K562 treated with DMSO at 1 percent for 4 hours (cell line): ENCODE data around the gene TSBP1. TPM values are rescaled to one million over a fixed set of nuclear protein-coding genes. Genes with fewer than 3 reads are reported as not detected.

Experiments
- total RNA-seq: library from RNA; unstranded; fragments of 300-600 nt; gene quantifications from 2 replicates; pipeline ENCODE4 v1.2.3, GENCODE V29; 2022; ENCODE audit not compliant: insufficient read depth

The TSBP1 gene, protein sequence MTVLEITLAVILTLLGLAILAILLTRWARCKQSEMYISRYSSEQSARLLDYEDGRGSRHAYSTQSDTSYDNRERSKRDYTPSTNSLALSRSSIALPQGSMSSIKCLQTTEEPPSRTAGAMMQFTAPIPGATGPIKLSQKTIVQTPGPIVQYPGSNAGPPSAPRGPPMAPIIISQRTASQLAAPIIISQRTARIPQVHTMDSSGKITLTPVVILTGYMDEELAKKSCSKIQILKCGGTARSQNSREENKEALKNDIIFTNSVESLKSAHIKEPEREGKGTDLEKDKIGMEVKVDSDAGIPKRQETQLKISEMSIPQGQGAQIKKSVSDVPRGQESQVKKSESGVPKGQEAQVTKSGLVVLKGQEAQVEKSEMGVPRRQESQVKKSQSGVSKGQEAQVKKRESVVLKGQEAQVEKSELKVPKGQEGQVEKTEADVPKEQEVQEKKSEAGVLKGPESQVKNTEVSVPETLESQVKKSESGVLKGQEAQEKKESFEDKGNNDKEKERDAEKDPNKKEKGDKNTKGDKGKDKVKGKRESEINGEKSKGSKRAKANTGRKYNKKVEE
- not detected in 2 replicates for total RNA-seq

DNA sequence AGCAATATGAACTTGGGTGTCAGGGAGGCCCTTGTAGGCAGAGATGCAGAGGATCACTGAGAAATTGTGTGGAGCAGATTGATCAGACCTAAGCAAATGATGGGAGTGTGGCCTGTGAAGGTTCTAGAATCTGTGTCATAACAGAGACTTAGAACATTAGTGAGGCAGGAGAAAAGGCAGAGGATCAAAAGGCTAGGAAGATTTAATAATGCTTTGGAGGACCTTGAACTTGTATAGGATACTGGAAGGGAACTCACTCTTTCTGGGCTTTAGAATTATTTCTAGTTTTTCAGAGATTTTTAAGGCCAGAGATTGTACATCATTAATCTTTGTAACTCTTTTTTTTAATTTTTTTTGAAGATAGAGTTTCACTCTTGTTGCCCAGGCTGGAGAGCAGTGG lies at the start of gene TSBP1:
TSS of gene TSBP1 (minus strand) at position 101 of the 400 bp plus-strand sequence. CDS start 197 bp downstream, outside the sequence.

DNA sequence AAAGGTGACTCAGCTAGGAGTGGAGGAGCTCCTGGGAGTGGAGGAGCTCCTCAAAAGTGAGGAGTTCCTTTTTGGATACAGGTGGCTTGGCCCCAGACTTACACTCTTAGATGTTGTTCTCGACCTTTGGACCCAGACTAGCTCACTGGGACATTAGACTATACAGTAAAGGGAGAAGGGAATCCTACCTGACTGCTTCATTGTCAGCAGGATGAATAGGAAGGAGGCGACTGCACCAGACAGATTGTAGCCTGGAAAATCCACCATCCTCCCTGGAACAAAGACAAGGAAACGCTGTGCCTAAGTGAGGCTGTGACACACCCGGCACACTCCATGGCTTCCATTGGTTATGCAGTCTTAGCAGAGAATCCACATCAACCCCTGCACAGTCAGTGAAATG lies 35.2 kb upstream of the TSBP1 start, which contains the start of gene BTNL2:
TSS of gene BTNL2 (minus strand) at position 325 of the 400 bp plus-strand sequence. CDS start at position 267, 58 bp downstream.

Other genes with a start within 250 kb of the TSBP1 start
- gene ATF6B, start 243.7 kb downstream of the TSBP1 start, total RNA-seq, result 120 and 128 TPM in 2 replicates
- gene FKBPL, start 241.6 kb downstream of the TSBP1 start, total RNA-seq, result 11.5 and 15.9 TPM in 2 replicates
- 2.9 and 6.5 TPM in 2 replicates for gene PRRT1, start 220.0 kb downstream of the TSBP1 start, total RNA-seq
- gene PPT2, start 217.8 kb downstream of the TSBP1 start, total RNA-seq, result 38.0 and 64.2 TPM in 2 replicates
- 8.0 and 27.8 TPM in 2 replicates for gene EGFL8, start 207.3 kb downstream of the TSBP1 start, total RNA-seq
- gene AGPAT1, start 195.8 kb downstream of the TSBP1 start, total RNA-seq, result 119 and 131 TPM in 2 replicates
- gene RNF5, start 193.5 kb downstream of the TSBP1 start, total RNA-seq, result 263 and 269 TPM in 2 replicates
- gene AGER, start 187.7 kb downstream of the TSBP1 start, total RNA-seq, result 7.3 and 8.0 TPM in 2 replicates
- 58.1 and 74.9 TPM in 2 replicates for gene PBX2, start 181.7 kb downstream of the TSBP1 start, total RNA-seq
- 67.6 and 81.7 TPM in 2 replicates for gene GPSM3, start 179.3 kb downstream of the TSBP1 start, total RNA-seq
- 2.3 TPM in 2 replicates for gene NOTCH4, start 147.8 kb downstream of the TSBP1 start, total RNA-seq
- gene BTNL2, start 35.3 kb upstream of the TSBP1 start, total RNA-seq, result not detected in 2 replicates
- gene HLA-DRA, start 68.0 kb upstream of the TSBP1 start, total RNA-seq, result not detected in 2 replicates
- not detected in 2 replicates for gene HLA-DRB5, start 158.4 kb upstream of the TSBP1 start, total RNA-seq
- gene HLA-DRB1, start 217.9 kb upstream of the TSBP1 start, total RNA-seq, result not detected in 2 replicates